ENCODE measurements around the gene RBM19. TPM values are rescaled to one million over a fixed set of nuclear protein-coding genes. Genes with fewer than 3 reads are reported as not detected.

Gene RBM19
- total RNA-seq, 1 experiment from 2014 or later, result 35.7 TPM

DNA sequence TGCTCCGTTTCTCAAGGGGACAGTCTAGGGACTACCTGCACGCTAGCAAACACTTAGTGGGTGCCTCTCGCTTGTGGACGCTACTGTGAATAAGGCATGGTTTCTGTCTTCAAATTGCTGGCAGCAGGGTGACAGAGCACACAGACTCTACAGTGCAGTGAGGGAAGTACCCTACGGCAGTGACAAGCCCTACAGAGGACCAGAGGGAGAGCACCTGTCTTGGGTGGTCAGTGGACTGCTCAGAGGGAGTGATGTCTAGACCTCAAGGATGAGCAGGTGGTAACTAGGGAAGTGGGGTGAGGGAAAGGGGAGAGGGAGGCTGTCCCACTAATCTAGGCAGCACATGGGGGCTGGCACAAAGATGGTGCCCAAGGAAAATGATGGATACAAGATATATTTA lies 160.5 kb downstream of the RBM19 start:
- H3K27ac Mint-ChIP-seq (ENCODE audit: unreplicated experiment), result no peak overlapping the region
- intact Hi-C loops (cut with micrococcal nuclease; ENCODE audit: unreplicated experiment), result no loop called here
- H3K4me1 Mint-ChIP-seq (ENCODE audit: low read depth, unreplicated experiment), result peaks cover 12% of the 10 kb centered on the region
- H3K9me3 Mint-ChIP-seq (ENCODE audit: unreplicated experiment), result no peaks in the 10 kb centered on the region
- Histone ChIP-seq H3K4me1 (peaks cover 23% of the 10 kb centered on the region), H3K4me3 (ENCODE audit: low read depth, low read length) (no peak overlapping the region), H3K36me3 (ENCODE audit: control insufficient read depth, insufficient read depth, low read length) (no peaks in the 10 kb centered on the region), H3K27me3 (replicated peaks; ENCODE audit: control insufficient read depth, insufficient read depth, low read length) (no peaks in the 10 kb centered on the region), H3K9me3 (peaks cover 6% of the 10 kb centered on the region; the same call in 1 of the 2 replicates)
- peaks cover 5% of the 10 kb centered on the region for H3K36me3 Mint-ChIP-seq (ENCODE audit: insufficient read depth, unreplicated experiment)
- no TSS peak for BruUV-seq (replicated peaks)
- no peaks in the 10 kb centered on the region for H3K27me3 Mint-ChIP-seq (ENCODE audit: insufficient read depth, unreplicated experiment)
- no peak overlapping the region for H3K4me3 Mint-ChIP-seq (ENCODE audit: unreplicated experiment)
- no peak for DNase-seq
- CTCF ChIA-PET, result interaction anchor here (0.6 kb wide), 1 partner anchor 377 kb away, joined by 4 read pairs; no protein-coding TSS in a partner anchor
- POLR2A ChIA-PET, result no interaction called here
- TF ChIP-seq, protein P1, sequence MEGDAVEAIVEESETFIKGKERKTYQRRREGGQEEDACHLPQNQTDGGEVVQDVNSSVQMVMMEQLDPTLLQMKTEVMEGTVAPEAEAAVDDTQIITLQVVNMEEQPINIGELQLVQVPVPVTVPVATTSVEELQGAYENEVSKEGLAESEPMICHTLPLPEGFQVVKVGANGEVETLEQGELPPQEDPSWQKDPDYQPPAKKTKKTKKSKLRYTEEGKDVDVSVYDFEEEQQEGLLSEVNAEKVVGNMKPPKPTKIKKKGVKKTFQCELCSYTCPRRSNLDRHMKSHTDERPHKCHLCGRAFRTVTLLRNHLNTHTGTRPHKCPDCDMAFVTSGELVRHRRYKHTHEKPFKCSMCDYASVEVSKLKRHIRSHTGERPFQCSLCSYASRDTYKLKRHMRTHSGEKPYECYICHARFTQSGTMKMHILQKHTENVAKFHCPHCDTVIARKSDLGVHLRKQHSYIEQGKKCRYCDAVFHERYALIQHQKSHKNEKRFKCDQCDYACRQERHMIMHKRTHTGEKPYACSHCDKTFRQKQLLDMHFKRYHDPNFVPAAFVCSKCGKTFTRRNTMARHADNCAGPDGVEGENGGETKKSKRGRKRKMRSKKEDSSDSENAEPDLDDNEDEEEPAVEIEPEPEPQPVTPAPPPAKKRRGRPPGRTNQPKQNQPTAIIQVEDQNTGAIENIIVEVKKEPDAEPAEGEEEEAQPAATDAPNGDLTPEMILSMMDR (IDR thresholded peaks at IDR 0.05; ENCODE audit: insufficient read depth in 1 of 2, low read depth in 1 of 2, low read length in 1 of 2, severe bottlenecking in 1 of 2, unreplicated experiment in 1 of 2), result no peak

- no peak overlapping the region for H3K27ac Mint-ChIP-seq (ENCODE audit: unreplicated experiment)
- H3K4me3 Mint-ChIP-seq (ENCODE audit: unreplicated experiment), result no peak overlapping the region
- Histone ChIP-seq H3K4me3 (ENCODE audit: low read depth, low read length) (no peak overlapping the region), H3K9me3 (peaks cover 6% of the 10 kb centered on the region; the same call in 1 of the 2 replicates), H3K4me1 (peaks cover 23% of the 10 kb centered on the region), H3K36me3 (ENCODE audit: control insufficient read depth, insufficient read depth, low read length) (no peaks in the 10 kb centered on the region), H3K27me3 (replicated peaks; ENCODE audit: control insufficient read depth, insufficient read depth, low read length) (no peaks in the 10 kb centered on the region)
- TF ChIP-seq, protein P1 (IDR thresholded peaks at IDR 0.05; ENCODE audit: insufficient read depth in 1 of 2, low read depth in 1 of 2, low read length in 1 of 2, severe bottlenecking in 1 of 2, unreplicated experiment in 1 of 2), result no peak
- no TSS peak for BruUV-seq (replicated peaks)
- ChIA-PET POLR2A (no interaction called here), CTCF (no interaction called here)
- H3K9me3 Mint-ChIP-seq (ENCODE audit: unreplicated experiment), result no peaks in the 10 kb centered on the region
- no peaks in the 10 kb centered on the region for H3K27me3 Mint-ChIP-seq (ENCODE audit: insufficient read depth, unreplicated experiment)
- DNase-seq, result no peak
- H3K36me3 Mint-ChIP-seq (ENCODE audit: insufficient read depth, unreplicated experiment), result peaks cover 5% of the 10 kb centered on the region
- H3K4me1 Mint-ChIP-seq (ENCODE audit: low read depth, unreplicated experiment), result peaks cover 12% of the 10 kb centered on the region
- intact Hi-C loops (cut with micrococcal nuclease; ENCODE audit: unreplicated experiment), result no loop called here
Observed at GRCh38 chr12:113804961-113805600, 161.0 kb downstream of the RBM19 start.

DNA sequence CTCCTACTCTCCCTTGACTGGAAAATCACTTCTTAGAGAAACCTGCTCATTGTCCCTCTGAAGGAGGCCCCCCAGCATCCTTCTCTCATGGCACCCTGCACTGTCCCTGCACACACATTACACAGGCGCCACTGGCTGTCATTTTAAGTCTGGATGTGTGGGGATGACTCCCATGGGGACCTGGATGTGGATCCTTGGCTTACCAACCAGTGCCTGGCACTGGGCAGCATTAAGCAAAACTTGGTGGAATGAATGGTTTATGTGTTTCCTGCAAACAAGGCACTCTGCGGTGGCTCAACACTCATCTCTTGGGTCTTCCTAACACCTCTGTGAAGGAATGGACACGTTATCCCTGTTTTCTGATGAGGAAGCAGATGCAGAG lies 162.4 kb downstream of the RBM19 start:
- Mint-ChIP-seq H3K27me3 (ENCODE audit: insufficient read depth, unreplicated experiment) (no peaks in the 10 kb centered on the region), H3K36me3 (ENCODE audit: insufficient read depth, unreplicated experiment) (peaks cover 5% of the 10 kb centered on the region), H3K4me1 (ENCODE audit: low read depth, unreplicated experiment) (peaks cover 9% of the 10 kb centered on the region), H3K9me3 (ENCODE audit: unreplicated experiment) (no peaks in the 10 kb centered on the region), H3K4me3 (ENCODE audit: unreplicated experiment) (no peak overlapping the region), H3K27ac (ENCODE audit: unreplicated experiment) (no peak overlapping the region)
- BruUV-seq (replicated peaks), result no TSS peak
- TF ChIP-seq, protein P1 (IDR thresholded peaks at IDR 0.05; ENCODE audit: insufficient read depth in 1 of 2, low read depth in 1 of 2, low read length in 1 of 2, severe bottlenecking in 1 of 2, unreplicated experiment in 1 of 2), result no peak
- ChIA-PET POLR2A (no interaction called here), CTCF (no interaction called here)
- no peak for DNase-seq
- intact Hi-C loops (cut with micrococcal nuclease; ENCODE audit: unreplicated experiment), result no loop called here
- Histone ChIP-seq H3K36me3 (ENCODE audit: control insufficient read depth, insufficient read depth, low read length) (no peaks in the 10 kb centered on the region), H3K9me3 (peaks cover 6% of the 10 kb centered on the region; the same call in 1 of the 2 replicates), H3K4me3 (ENCODE audit: low read depth, low read length) (no peak overlapping the region), H3K4me1 (peaks cover 15% of the 10 kb centered on the region), H3K27me3 (replicated peaks; ENCODE audit: control insufficient read depth, insufficient read depth, low read length) (no peaks in the 10 kb centered on the region)

Data from Caco-2 (cell line).